T-helper 1 cell treated with Interleukin-12 subunit alpha and Interleukin-12 subunit beta and Interleukin-4 antibody, amounts not matched to agents 30 μg/mL and 1 μg/mL, for 36 hours (primary cell): ENCODE results near the gene PCGF2.

ENCODE experiments used
- H3K27ac Mint-ChIP-seq: one replicate; pipeline ENCODE4 v1.8.0; 2021; ENCODE audit warnings: mild to moderate bottlenecking, mixed read lengths
- H3K27me3 Mint-ChIP-seq: one replicate; pipeline ENCODE4 v1.8.0; 2021; ENCODE audit warnings: low read depth, mixed read lengths
- H3K36me3 Mint-ChIP-seq: one replicate; pipeline ENCODE4 v1.8.0; 2021; ENCODE audit warnings: low read depth, mixed read lengths
- H3K4me1 Mint-ChIP-seq: one replicate; pipeline ENCODE4 v1.8.0; 2021; ENCODE audit warnings: low read depth, mixed read lengths
- H3K4me3 Mint-ChIP-seq: one replicate; pipeline ENCODE4 v1.8.0; 2021; ENCODE audit warnings: mild to moderate bottlenecking, moderate library complexity, mixed read lengths
- H3K9me3 Mint-ChIP-seq: one replicate; pipeline ENCODE4 v1.8.0; 2021; ENCODE audit warnings: mixed read lengths

The PCGF2 gene

GRCh38 chr17:38746849-38747462, 1.2 kb downstream of the PCGF2 start:
- Mint-ChIP-seq H3K4me1 (peaks cover 38% of the 10 kb centered on the region), H3K4me3 (peak overlapping the region; percentile 62), H3K36me3 (peaks cover 2% of the 10 kb centered on the region), H3K27ac (no peak overlapping the region), H3K27me3 (peaks cover 39% of the 10 kb centered on the region), H3K9me3 (no peaks in the 10 kb centered on the region)

- H3K36me3 Mint-ChIP-seq: no peaks in the 10 kb centered on the region
- no peaks in the 10 kb centered on the region for H3K9me3 Mint-ChIP-seq
- peaks cover 32% of the 10 kb centered on the region for H3K27me3 Mint-ChIP-seq
- peaks cover 32% of the 10 kb centered on the region for H3K4me1 Mint-ChIP-seq
- H3K27ac Mint-ChIP-seq: no peak overlapping the region
- peak overlapping the region; percentile 62 for H3K4me3 Mint-ChIP-seq
Measured at GRCh38 chr17:38746004-38746848, 1.9 kb downstream of the PCGF2 start.

DNA sequence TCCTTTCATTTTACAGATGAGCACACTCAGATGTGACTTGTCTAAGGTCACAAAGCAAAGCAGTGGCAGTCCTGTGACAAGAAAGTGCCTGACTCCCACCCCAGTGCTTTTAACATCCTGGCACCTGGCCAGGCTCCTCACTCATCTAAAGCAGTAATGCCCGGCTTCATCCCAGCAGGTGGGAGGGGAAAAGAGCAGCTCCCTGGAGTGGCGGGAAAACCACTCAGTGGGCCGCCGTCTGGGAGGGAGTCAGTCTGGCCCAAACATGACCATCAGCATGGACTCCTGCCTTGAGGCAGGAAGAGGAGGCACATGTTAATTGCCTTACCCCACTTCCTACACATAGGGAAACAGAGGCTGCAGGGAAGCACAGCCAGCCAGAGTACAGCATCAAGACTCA, 2.6 kb downstream of the PCGF2 start:
- Mint-ChIP-seq H3K27ac (no peak overlapping the region), H3K4me1 (peaks cover 27% of the 10 kb centered on the region), H3K27me3 (peaks cover 28% of the 10 kb centered on the region), H3K9me3 (no peaks in the 10 kb centered on the region), H3K36me3 (no peaks in the 10 kb centered on the region), H3K4me3 (peak overlapping the region; percentile 18)

DNA sequence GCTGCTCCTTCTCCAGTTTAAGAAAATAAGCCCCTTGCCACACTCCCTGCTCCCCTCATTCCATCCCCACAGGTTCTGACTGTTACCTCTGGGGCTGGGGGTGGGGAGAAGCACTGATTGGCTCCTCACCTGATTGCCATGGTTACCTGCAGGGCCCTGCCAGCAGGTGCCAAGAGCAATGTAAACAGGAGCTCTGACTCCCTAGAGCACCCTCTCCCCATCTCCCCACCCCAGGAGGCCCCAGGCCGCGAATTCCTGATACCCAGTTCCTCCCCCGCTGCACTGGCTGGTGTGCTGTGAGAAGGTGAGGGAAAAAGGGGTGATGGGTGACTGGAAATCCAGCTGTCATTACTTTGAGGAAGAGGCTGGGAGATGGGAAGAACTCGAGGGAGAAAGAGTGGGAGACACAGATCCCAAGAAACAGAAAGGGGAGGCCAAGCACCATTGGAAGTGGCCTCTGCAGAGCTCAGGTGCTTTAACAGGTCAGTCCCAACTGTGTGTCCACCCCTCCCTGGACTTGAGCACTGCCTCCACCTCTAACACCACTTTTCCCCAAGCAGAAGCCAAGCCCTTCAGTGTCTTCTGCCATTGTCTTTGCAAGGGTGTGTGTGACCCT, 4.5 kb downstream of the PCGF2 start:
- Mint-ChIP-seq H3K36me3 (no peaks in the 10 kb centered on the region), H3K27me3 (peaks cover 16% of the 10 kb centered on the region), H3K4me3 (no peak overlapping the region), H3K9me3 (no peaks in the 10 kb centered on the region), H3K4me1 (peaks cover 23% of the 10 kb centered on the region), H3K27ac (no peak overlapping the region)

- no peak overlapping the region for H3K4me3 Mint-ChIP-seq
- H3K27me3 Mint-ChIP-seq: peaks cover 13% of the 10 kb centered on the region
- H3K36me3 Mint-ChIP-seq: no peaks in the 10 kb centered on the region
- H3K4me1 Mint-ChIP-seq: peaks cover 23% of the 10 kb centered on the region
- peak overlapping the region; percentile 36 for H3K27ac Mint-ChIP-seq
- no peaks in the 10 kb centered on the region for H3K9me3 Mint-ChIP-seq
Measured at GRCh38 chr17:38742411-38743308, 5.5 kb downstream of the PCGF2 start.

GRCh38 chr17:38741921-38742410, 6.2 kb downstream of the PCGF2 start:
- Mint-ChIP-seq H3K9me3 (no peaks in the 10 kb centered on the region), H3K27me3 (peaks cover 12% of the 10 kb centered on the region), H3K36me3 (no peaks in the 10 kb centered on the region), H3K27ac (no peak overlapping the region), H3K4me1 (peaks cover 23% of the 10 kb centered on the region), H3K4me3 (no peak overlapping the region)

DNA sequence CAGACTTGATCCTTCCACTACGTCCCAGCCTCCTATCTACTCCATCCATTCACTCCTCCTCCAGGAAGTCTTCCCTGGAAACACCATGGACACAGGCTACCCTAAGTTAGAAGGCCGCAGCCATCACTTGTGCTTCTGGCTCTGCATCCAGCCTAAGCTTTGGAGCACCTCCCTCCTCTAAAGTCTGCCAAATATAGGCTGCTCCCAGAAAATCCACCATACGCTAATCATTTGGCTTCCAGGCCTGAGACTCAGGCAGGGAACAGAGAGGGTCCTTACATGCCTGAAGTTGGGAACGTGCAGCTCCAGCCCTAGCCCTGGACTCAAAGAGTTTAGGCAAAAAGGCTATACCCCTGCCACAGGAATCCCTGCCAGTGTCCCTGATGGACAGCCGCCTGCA, 6.7 kb downstream of the PCGF2 start:
- H3K27ac Mint-ChIP-seq: no peak overlapping the region
- no peaks in the 10 kb centered on the region for H3K36me3 Mint-ChIP-seq
- no peak overlapping the region for H3K4me3 Mint-ChIP-seq
- H3K4me1 Mint-ChIP-seq: peaks cover 21% of the 10 kb centered on the region
- no peaks in the 10 kb centered on the region for H3K9me3 Mint-ChIP-seq
- H3K27me3 Mint-ChIP-seq: peaks cover 7% of the 10 kb centered on the region

DNA sequence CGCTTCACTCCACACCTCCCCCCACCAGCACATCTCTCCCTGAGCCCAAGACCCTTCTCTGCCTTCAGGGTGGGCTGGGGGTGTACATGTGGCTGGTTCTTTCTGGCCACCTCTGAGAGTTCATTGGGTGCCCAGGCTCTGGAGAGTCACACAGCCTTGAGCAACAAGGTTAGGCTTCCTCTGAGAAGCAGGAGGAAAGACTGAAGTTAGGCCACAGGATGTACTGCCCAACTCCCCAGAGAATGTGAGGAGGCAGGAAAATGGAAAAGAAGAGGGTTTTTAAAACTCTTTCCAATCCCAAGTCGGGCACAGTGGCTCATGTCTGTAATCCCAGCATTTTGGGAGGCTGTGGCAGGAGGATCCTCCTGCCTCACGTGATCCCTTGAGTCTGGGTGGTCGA, 7.3 kb downstream of the PCGF2 start:
- H3K27me3 Mint-ChIP-seq: peaks cover under 1% of the 10 kb centered on the region
- H3K4me3 Mint-ChIP-seq: no peak overlapping the region
- H3K36me3 Mint-ChIP-seq: no peaks in the 10 kb centered on the region
- H3K4me1 Mint-ChIP-seq: peaks cover 15% of the 10 kb centered on the region
- H3K9me3 Mint-ChIP-seq: no peaks in the 10 kb centered on the region
- no peak overlapping the region for H3K27ac Mint-ChIP-seq

GRCh38 chr17:38740044-38740443, 8.1 kb downstream of the PCGF2 start:
- H3K4me1 Mint-ChIP-seq: peaks cover 15% of the 10 kb centered on the region
- no peaks in the 10 kb centered on the region for H3K27me3 Mint-ChIP-seq
- no peak overlapping the region for H3K4me3 Mint-ChIP-seq
- H3K27ac Mint-ChIP-seq: no peak overlapping the region
- no peaks in the 10 kb centered on the region for H3K9me3 Mint-ChIP-seq
- no peaks in the 10 kb centered on the region for H3K36me3 Mint-ChIP-seq

- Mint-ChIP-seq H3K36me3 (peaks cover 2% of the 10 kb centered on the region), H3K4me3 (no peak overlapping the region), H3K27me3 (no peaks in the 10 kb centered on the region)
Measured at GRCh38 chr17:38739305-38739704, 8.8 kb downstream of the PCGF2 start.

DNA sequence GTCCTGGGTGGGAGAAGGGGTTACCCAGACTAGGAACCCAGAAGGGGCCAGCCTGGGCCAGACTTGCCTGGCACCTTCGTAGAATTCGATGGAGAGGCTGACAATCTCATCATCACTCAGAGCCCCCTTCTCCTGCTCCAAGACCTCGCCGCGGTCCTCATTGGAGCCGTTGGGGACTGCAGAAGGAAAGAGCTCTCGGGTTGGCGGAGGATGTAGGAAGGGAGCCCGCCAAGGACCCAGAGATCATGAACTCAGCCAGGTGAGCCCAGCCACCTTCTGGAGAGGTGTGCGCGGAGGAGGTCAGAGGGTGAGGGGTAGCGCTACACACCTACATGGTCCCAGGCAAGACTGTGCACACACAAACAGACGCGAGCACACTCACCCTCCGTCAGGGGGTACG, 9.4 kb downstream of the PCGF2 start:
- peaks cover 27% of the 10 kb centered on the region for H3K4me1 Mint-ChIP-seq
- H3K4me3 Mint-ChIP-seq: no peak overlapping the region
- peaks cover 3% of the 10 kb centered on the region for H3K36me3 Mint-ChIP-seq
- no peak overlapping the region for H3K27ac Mint-ChIP-seq
- no peaks in the 10 kb centered on the region for H3K27me3 Mint-ChIP-seq
- no peaks in the 10 kb centered on the region for H3K9me3 Mint-ChIP-seq

More at GRCh38 chr17:38739305-38739704, 8.8 kb downstream of the PCGF2 start:
- H3K9me3 Mint-ChIP-seq: no peaks in the 10 kb centered on the region
- no peak overlapping the region for H3K27ac Mint-ChIP-seq
- peaks cover 21% of the 10 kb centered on the region for H3K4me1 Mint-ChIP-seq

GRCh38 chr17:38738007-38738662, 10.0 kb downstream of the PCGF2 start:
- Mint-ChIP-seq H3K4me1 (peaks cover 29% of the 10 kb centered on the region), H3K27ac (no peak overlapping the region), H3K27me3 (no peaks in the 10 kb centered on the region), H3K36me3 (peaks cover 6% of the 10 kb centered on the region), H3K9me3 (no peaks in the 10 kb centered on the region), H3K4me3 (no peak overlapping the region)

GRCh38 chr17:38735161-38735997, 12.8 kb downstream of the PCGF2 start:
- Mint-ChIP-seq H3K4me1 (peaks cover 37% of the 10 kb centered on the region), H3K4me3 (no peak overlapping the region), H3K27me3 (no peaks in the 10 kb centered on the region), H3K36me3 (peaks cover 11% of the 10 kb centered on the region), H3K27ac (peak overlapping the region; percentile 59), H3K9me3 (no peaks in the 10 kb centered on the region)
